HG03520 (cell line): ENCODE data around the gene PTGES.

ENCODE experiments used
- ATAC-seq: cut with Tn5 transposase; IDR thresholded peaks from one replicate; pipeline ENCODE4 v1.9.1; 2021; ENCODE audit warnings: mild to moderate bottlenecking, moderate library complexity; ENCODE audit not compliant: unreplicated experiment

Gene PTGES

DNA sequence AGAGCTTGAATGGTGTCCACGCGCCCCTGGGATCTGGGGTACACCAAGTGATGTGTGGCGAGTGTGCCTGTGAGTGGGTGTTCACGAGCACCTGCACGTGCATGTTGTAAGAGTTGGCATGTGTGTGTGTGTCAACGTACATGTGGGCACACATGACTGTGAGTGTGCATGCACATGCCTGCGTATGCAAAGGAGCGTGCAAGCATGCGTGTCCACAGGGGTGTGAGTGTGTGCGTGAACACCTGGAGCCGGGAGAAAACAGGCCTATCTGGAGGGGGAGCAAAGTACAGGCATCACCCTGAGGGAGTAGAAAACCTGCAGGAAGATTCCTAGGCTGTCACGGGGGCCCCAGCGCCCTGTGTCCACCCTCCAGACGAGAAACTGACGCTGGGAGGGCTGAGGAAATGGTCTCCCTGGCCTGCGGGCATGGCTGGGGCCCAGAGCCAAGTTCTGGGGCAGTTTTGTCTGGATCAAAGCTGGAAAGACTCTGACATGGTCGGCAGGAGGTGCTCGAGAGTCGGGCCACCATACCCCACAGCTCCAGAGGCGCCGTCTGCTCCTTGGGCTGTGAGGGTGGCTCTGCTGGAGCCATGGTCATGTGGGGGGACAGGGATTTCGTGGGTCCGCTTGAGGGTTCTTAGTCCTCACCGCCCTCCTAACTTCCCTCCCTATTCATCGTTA lies 31.8 kb downstream of the PTGES start:
- ATAC-seq, result no peak

DNA sequence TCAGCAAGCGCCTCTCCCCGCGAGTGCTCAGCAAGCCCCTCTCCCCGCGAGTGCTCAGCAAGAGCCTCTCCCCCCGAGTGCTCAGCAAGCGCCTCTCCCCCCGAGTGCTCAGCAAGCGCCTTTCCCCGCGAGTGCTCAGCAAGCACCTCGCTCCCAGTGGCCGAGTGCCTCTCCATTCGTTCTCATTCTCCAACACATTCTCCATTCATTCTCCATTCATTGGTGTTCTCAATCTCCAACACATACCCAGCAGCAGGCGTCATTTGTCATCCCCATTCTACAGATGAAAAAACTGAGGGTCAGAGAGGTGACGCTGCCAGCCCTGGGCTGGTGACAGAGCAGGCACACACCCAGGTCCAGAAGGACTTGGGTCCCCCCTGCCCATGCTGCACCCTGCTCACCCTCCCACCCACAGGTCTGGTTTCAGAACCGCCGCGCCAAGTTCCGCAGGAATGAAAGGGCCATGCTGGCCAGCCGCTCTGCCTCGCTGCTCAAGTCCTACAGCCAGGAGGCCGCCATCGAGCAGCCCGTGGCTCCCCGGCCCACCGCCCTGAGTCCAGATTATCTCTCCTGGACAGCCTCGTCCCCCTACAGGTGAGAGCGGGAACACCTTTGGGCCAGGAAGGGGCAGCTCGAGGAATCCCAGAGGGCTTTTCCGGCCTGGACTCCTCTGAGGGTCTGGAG lies 32.5 kb downstream of the PTGES start:
- no peak for ATAC-seq

DNA sequence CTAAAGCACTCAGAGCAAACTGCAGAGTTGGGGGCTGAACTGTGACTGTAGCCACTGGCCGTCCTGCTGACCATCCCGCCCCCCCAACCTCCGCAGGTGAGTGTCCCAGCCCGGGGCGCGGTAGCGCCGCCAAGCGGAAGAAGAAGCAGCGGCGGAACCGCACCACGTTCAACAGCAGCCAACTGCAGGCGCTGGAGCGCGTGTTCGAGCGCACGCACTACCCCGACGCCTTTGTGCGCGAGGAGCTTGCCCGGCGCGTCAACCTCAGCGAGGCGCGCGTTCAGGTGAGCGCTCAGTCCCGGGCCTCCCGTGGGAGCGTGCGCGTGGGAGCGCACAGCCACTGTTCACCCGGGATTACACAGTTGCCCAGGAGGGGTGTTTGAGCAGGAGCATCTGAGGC lies 33.7 kb downstream of the PTGES start:
- no peak for ATAC-seq

DNA sequence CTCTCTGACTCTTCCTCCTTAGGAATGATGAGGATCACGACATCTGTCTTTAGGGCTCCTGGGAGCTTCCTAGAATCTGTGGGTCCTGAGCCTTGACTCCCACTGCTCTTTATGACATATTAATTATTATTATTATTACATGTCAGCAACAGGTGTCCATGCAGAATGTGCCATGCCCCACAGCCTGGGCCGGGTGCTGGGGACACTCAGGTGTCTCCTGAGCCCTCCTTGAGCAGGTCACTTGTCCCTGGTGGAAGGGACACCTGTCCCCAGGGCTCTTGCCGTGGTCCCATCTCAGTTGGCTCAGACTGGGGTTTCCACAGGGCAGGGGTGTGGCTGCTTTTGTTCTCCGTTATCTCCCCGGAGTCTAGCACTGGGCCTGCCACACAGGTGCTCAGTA lies 34.2 kb downstream of the PTGES start:
- ATAC-seq, result no peak

- ATAC-seq, result no peak
These were observed 34.9 kb downstream of the PTGES start for GRCh38 chr9:129717991-129718390.

- no peak for ATAC-seq
These were observed 36.8 kb downstream of the PTGES start for GRCh38 chr9:129716091-129716490.

DNA sequence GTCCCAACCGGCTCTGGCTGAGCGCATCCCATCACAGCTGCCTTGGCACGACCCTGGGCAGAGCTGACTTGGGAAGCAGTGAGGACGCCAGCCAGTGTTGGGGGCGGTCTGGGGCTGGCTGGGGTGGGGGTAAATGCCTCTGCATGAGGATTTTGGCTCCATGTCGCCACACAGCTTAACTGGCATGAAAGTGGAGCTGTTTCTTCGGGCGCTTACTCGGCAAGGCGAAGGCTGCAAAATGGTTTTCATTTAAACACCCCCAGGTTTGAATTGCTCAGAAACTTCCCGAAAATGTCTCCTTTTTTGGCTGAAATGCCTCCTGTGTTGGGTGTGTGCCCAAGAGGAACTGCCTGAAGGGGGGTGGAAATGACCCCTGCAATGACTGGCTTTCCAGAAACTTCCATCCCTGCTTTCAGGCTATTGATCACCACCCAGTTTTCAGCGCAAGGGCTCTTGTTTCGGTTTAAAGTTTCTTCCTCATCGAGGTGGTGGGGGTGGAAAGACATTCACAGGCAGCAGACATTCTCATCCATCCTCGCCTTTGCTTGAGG lies 38.3 kb downstream of the PTGES start:
- no peak for ATAC-seq

- no peak for ATAC-seq
These were observed 39.5 kb downstream of the PTGES start for GRCh38 chr9:129713402-129713679.

GRCh38 chr9:129712634-129713401 lies 40.0 kb downstream of the PTGES start:
- no peak for ATAC-seq

- ATAC-seq, result no peak
These were observed 42.7 kb downstream of the PTGES start for GRCh38 chr9:129710169-129710453.

GRCh38 chr9:129709438-129710168 lies 43.2 kb downstream of the PTGES start:
- no peak for ATAC-seq

GRCh38 chr9:129708793-129709192 lies 44.0 kb downstream of the PTGES start:
- no peak for ATAC-seq

DNA sequence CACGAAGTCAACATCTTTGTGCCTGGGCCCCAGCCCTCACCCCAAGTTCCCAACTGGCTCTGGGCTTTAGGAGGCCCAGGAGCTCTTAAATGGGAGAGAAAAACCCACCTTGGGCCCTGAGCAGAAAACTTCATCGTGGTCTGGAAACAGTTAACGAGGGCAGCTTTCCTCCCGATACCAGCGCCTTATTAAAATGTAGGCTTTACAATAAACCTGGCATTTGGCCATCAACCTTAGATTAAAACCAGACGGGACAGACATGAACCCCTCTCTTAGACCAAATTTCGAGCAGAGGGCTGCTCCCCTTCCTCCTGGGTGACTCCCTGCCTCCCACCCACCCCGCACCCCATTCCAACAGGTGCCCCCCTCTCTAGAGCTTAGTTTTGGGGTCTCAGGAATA lies 48.0 kb downstream of the PTGES start:
- ATAC-seq, result no peak

DNA sequence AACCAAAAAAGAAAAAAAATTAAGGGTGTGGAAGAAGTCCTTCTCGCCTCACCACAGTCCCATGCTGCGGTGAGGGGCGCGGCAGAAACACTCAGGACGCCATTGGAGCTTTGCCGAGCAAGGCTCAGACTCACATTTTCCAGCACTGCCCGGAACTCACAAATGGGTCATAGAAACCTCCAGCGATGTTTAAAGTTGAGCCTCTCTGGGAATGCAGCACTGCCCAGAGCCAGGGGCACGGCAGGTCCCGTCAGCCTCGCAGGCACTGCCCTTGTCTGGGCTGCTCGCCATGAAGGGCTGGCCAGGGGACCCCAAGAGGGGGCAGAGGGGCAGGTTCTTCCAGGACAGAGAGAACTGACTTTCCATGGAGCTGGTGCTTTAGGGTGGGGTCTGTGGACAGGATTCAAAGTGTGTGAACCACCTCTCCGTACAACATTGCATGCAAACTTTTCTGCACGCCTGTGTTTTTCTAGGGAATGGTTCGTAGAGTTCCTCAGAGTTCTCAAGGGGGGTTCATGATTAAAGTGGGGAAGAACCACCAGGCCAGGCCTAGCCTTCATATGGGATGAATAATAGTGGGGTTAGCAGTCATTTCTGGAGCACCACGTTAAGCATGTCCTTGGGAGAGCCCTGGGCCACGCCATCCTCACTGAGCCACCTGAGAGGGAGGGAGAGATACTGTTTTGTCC lies 49.0 kb downstream of the PTGES start:
- no peak for ATAC-seq

DNA sequence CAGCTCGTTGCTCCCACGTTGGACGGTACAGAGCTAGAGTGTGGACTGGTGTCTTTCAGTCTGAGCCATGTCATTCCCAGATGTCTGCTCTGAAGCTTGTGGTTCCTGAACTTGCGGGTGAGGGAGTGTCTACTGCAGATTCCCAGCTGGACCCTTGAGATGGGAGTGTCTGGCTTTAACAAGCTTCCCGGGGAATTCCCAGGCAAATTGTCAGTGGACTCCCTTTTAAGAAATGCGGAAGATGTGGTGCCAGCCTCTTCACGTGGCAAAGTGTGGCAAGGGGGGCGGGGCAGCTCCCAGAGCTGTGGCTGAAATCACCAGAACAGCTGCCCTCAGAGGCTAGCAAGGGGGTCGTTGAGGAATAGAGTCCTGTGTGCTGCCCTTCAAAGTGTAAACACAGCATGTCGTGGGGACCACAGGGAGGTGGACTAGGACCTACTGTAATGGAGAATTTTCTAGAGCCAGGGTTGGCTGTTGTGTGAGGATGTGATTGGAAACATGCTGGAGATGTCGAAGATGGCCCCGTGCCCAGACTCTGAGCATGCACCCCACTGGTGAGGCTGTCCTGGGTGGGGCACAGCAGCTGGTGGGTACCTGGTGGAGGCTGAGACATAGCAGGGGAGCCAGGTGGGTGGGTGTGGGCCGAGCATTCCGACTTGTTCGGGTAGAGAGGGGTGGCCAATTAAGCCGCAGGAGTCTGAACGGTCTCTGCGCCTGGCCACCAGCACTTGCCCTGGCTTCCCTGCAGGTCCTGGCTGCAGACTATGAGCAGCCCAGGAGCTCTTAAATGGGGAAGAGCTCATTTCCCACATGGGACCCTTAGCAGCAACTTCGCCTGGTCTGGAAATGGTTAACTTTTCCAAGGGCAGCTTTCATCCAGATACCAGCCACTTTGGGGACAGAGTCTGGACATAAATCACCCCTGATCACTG lies 50.0 kb downstream of the PTGES start:
- no peak for ATAC-seq

GRCh38 chr9:129701549-129701948 lies 51.3 kb downstream of the PTGES start:
- no peak for ATAC-seq

GRCh38 chr9:129701054-129701453 lies 51.8 kb downstream of the PTGES start:
- no peak for ATAC-seq

DNA sequence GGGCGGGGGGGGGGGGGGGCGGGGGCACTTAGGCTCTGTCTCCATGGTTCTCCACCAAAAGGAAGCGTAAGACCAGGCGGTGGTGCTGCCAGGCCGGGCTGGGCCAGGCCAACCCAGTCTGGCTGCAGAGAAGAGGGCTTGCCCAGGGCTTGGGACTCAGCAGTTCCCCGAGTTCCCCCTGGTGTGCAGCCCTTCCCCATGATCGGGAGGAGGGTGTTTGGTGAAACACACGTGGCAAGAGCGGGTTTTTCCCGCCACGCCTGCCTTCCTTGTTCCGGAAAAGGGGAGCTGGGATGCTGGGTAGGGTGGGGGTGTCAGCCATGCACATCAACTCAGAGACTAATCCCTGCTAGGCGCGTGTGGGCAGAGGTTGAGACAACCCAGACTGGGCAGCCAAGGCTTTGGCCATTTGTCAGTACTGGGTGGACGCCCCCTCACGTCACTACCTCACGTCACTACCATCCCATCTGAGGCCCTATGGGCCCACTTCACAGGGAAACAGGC lies 54.5 kb downstream of the PTGES start:
- no peak for ATAC-seq

DNA sequence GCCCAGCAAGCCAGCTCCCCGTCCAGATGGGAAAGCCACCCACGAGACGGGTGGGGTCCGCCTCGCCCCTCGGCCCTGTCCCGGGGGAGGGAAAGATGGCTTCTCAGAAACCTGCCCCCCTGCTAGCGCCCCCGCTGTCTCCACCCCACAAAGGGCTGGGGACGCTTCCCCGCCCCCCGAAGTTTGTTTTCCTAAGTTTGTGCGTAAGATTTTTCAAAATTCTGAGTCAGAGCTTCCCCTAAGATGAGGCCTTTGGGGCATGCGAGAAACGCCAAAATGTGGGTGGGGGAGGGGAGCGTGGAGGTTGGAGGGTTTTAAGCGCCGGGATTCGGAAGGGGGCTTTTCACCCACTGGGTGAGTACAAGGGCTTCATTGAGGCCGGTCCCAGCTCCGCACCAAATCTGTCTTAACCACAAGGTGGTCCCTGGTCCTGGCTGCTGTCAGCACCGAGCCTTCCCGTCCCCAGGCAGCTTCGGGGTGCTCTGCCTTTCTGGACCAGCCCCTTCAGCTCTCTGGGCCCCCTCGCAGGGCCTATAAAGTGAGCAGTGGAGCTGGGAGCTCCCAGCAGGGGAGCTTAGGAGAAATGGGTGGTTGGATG lies 55.1 kb downstream of the PTGES start:
- ATAC-seq, result no peak
